Heart right ventricle (tissue), 16 donors: ENCODE measurements around the gene ISX. TPM values are rescaled to one million over a fixed set of nuclear protein-coding genes. Genes with fewer than 3 reads are reported as not detected.

Experiments
- ATAC-seq, 8 donors: fragments of 200-7000 bp; cut with Tn5 transposase; one replicate each; pipeline ENCODE4 v1.9.1; 2020; ENCODE audit warnings: mild to moderate bottlenecking in 8 of 8, moderate library complexity in 8 of 8, moderate number of reproducible peaks in 1 of 8
- DNase-seq, 2 donors: peaks; one replicate each; pipeline ENCODE4 v3.0.0-alpha.2; 2020
- H3K27ac ChIP-seq, 10 donors: fragments of 200-600 bp; sonication (generic) in 2 of 10; one replicate each; pipeline versions ENCODE4 v1.5.0 to v1.8.0; 2020 to 2022; ENCODE audit warnings: mild to moderate bottlenecking in 3 of 10
- H3K27me3 ChIP-seq, 7 donors: fragments of 200-600 bp; one replicate each; pipeline ENCODE4 v1.8.0; 2021 to 2022; ENCODE audit warnings: mild to moderate bottlenecking in 2 of 7
- H3K36me3 ChIP-seq, 9 donors: fragments of 200-600 bp; sonication (generic) in 1 of 9; one replicate each; pipeline versions ENCODE4 v1.5.0 to v1.8.0; 2020 to 2022; ENCODE audit warnings: mild to moderate bottlenecking in 2 of 9
- H3K4me1 ChIP-seq, 9 donors: fragments of 200-600 bp; sonication (generic) in 1 of 9; one replicate each; pipeline versions ENCODE4 v1.5.0 to v1.8.0; 2020 to 2022; ENCODE audit warnings: mild to moderate bottlenecking in 4 of 9
- H3K4me3 ChIP-seq, 10 donors: fragments of 200-600 bp; sonication (generic) in 2 of 10; one replicate each; pipeline versions ENCODE4 v1.5.0 to v1.8.0; 2020 to 2022; ENCODE audit warnings: mild to moderate bottlenecking in 7 of 10, moderate library complexity in 2 of 10
- H3K9me3 ChIP-seq, 11 donors: fragments of 200-600 bp in 10 of 11; sonication (generic) in 2 of 11; one replicate each; pipeline versions ENCODE4 v1.5.0 to v1.8.0; 2013 to 2022; ENCODE audit warnings: mild to moderate bottlenecking in 2 of 11, control low read depth in 1 of 11, moderate library complexity in 1 of 11
- CTCF ChIP-seq, 9 donors: fragments of 200-600 bp; sonication (generic) in 2 of 9; IDR thresholded peaks; one replicate each; pipeline versions ENCODE4 v1.5.0 to v1.8.0; 2021 to 2022; ENCODE audit warnings: antibody characterized with exemption in 9 of 9, mild to moderate bottlenecking in 5 of 9, moderate library complexity in 1 of 9
- WGBS, 2 donors: extraction: QIAGEN DNeasy Blood & Tissue Kit; methylation state at CpG; one replicate each; pipeline ENCODE4 v1.1.7; 2013; ENCODE audit warnings: inconsistent platforms in 1 of 2; 5-methylcytosine and 5-hydroxymethylcytosine counted together
- intact Hi-C, 10 donors: fragments of 100-400 bp; cut with DNase I; formaldehyde crosslinking; loops; one replicate each; pipeline versions ENCODE4 v1.11.1 to v1.14.2; 2022
- polyA plus RNA-seq, 2 donors: library from polyadenylated mRNA; stranded (reverse); fragments of 200-250 nt; gene quantifications; one replicate each; pipeline ENCODE4 v1.2.3, GENCODE V29; 2013
- total RNA-seq, 10 donors: library from RNA; stranded (reverse); fragmentation: NEBNext Ultra II Directional in 3 of 10; extraction: Animal tissue kit (Norgen Biotek cat#: 25700) in 3 of 10; gene quantifications; one replicate each; pipeline versions ENCODE4 v1.2.1 to v1.2.4, GENCODE V29; 2021 to 2023
- donor health status: Arrhythmogenic right ventricular cardiomyopathy.
- donor health status: ischemic (EF 13 %, LVEDD 7.1; RV severe dilation, severe dysfunction).
- donor health status: healthy with polysubstance abuse.
- donor health status: DM: no; HTN: yes; CAD: no.
- donor health status: DM: no; HTN: no; CAD: no.
- donor health status: ischemic (EF 25% LVEDD 6.9; RV normal size, moderate dysfunction).
- donor health status: ischemic (EF 25% LVEDD 5.7; RV mildly dilated, moderate dysfunction).
- donor health status: healthy.
- donor health status: DM: yes; HTN: yes; CAD: no.
- donor health status: Ischemic cardiomyopathy.
- donor health status: ischemic (EF 35%, LVEDD 5.7; RV mildly dilated, moderate dysfunction).
- donor health status: nonischemic (EF 11% LVEDD 7.7; RV severe dilation, severe dysfunction).
- donor health status: DM: yes; HTN: yes; CAD: no.
- donor health status: PGD.
- donor health status: ischemic (EF 29% LVEDD 5.4; RV normal size, mild dysfunction).
- donor health status: nonischemic (EF 23%, LVEDD 6.1; RV moderate dilation, normal function).

ISX gene
- total and polyA plus RNA-seq, 12 donors, result not detected

GRCh38 chr22:35092406-35092805 is 26.4 kb downstream of the ISX start:
- H3K4me1 ChIP-seq, result no peaks in the 10 kb centered on the region
- WGBS, 2 donors, result 43 to 47% methylated on average over 1 of the region's 1 CpG
- no peak overlapping the region for H3K4me3 ChIP-seq
- H3K9me3 ChIP-seq, result peaks cover 0 to 11% (median 0%) of the 10 kb centered on the region in 11 donors
- DNase-seq (no peak), ATAC-seq (no peak)
- no peak for TF ChIP-seq CTCF (IDR thresholded peaks at IDR 0.05)
- no peak overlapping the region for H3K27ac ChIP-seq
- H3K36me3 ChIP-seq, result no peaks in the 10 kb centered on the region
- intact Hi-C loops, result no loop called here
- peaks cover 0 to 38% (median 17%) of the 10 kb centered on the region in 7 donors for H3K27me3 ChIP-seq

GRCh38 chr22:35098921-35099320 is 33.0 kb downstream of the ISX start:
- intact Hi-C loops, result no loop called here

GRCh38 chr22:35099883-35100282 is 33.9 kb downstream of the ISX start:
- Histone ChIP-seq H3K27ac (no peak overlapping the region), H3K36me3 (no peaks in the 10 kb centered on the region), H3K4me3 (no peak overlapping the region), H3K9me3 (no peaks in the 10 kb centered on the region), H3K27me3 (peaks cover 0 to 35% (median 9%) of the 10 kb centered on the region in 7 donors), H3K4me1 (no peaks in the 10 kb centered on the region)
- intact Hi-C loops, result no loop called here
- no peak for TF ChIP-seq CTCF (IDR thresholded peaks at IDR 0.05)
- no peak for DNase-seq
- 79 to 85% methylated on average over 3 of the region's 3 CpGs for WGBS, 2 donors
- ATAC-seq, result no peak

More at GRCh38 chr22:35098921-35099320, 33.0 kb downstream of the ISX start:
- Histone ChIP-seq H3K4me3 (no peak overlapping the region), H3K4me1 (no peaks in the 10 kb centered on the region), H3K27ac (no peak overlapping the region), H3K36me3 (no peaks in the 10 kb centered on the region), H3K9me3 (no peaks in the 10 kb centered on the region), H3K27me3 (peaks cover 0 to 36% (median 11%) of the 10 kb centered on the region in 7 donors)
- ATAC-seq (no peak), DNase-seq (no peak)
- TF ChIP-seq CTCF (IDR thresholded peaks at IDR 0.05), result no peak
- WGBS, 2 donors, result 48 to 64% methylated on average over 3 of the region's 3 CpGs

GRCh38 chr22:35102663-35103062 is 36.7 kb downstream of the ISX start:
- H3K4me1 ChIP-seq, result no peaks in the 10 kb centered on the region
- DNase-seq (no peak), ATAC-seq (peak in 2 of 8 donors; percentile 37 to 73)
- no peak overlapping the region for H3K27ac ChIP-seq
- H3K27me3 ChIP-seq, result peaks cover 0 to 23% (median 0%) of the 10 kb centered on the region in 7 donors
- no peak overlapping the region for H3K4me3 ChIP-seq
- 67 to 70% methylated on average over 5 of the region's 5 CpGs for WGBS, 2 donors
- H3K9me3 ChIP-seq, result peaks cover 0 to 11% (median 0%) of the 10 kb centered on the region in 11 donors
- no peak for TF ChIP-seq CTCF (IDR thresholded peaks at IDR 0.05)
- intact Hi-C loops, result no loop called here
- no peaks in the 10 kb centered on the region for H3K36me3 ChIP-seq
